HepG2 (cell line): Measurements from ENCODE around the gene FGFR2. TPM values are rescaled to one million over a fixed set of nuclear protein-coding genes. Genes with fewer than 3 reads are reported as not detected.

Experiments
- ATAC-seq: fragments of 200-7000 bp; cut with Tn5 transposase; 3 replicates; pipeline ENCODE4 v1.9.1; 2020; ENCODE audit warnings: mild to moderate bottlenecking, moderate library complexity
- BruUV-seq: library from RNA; stranded (reverse); fragments of 400-500 nt; replicated peaks from 2 replicates; lab custom pipeline; 2021; lab: Mats Ljungman, UMichigan
- CTCF ChIA-PET: fragments of 300-600 bp; formaldehyde crosslinking; extraction: SDS; loops from one replicate; lab custom pipeline; 2021; ENCODE audit warnings: low total read pairs, inconsistent platforms, low intra/inter-chr PET ratio; lab: Yijun Ruan, JAX
- POLR2A ChIA-PET: fragments of 350-600 bp; sonication (Branson Sonifier 250); formaldehyde crosslinking; loops from one replicate; lab custom pipeline; 2020; ENCODE audit warnings: antibody characterized with exemption, inconsistent platforms; lab: Yijun Ruan, JAX
- DNase-seq: peaks from one replicate; pipeline ENCODE4 v3.0.0-alpha.2; 2015; ENCODE audit warnings: low spot score
- FAIRE-seq: peaks from 3 replicates; lab custom pipeline; 2011; peaks lifted over from hg19 to GRCh38; lab: Jason Lieb, UNC
- H2AFZ ChIP-seq: one replicate; pipeline ENCODE4 v1.6.1; 2011; ENCODE audit warnings: low read length, inconsistent platforms
- H3K27ac ChIP-seq: fragments of 300-600 bp; 3 replicates; pipeline ENCODE4 v1.8.0; 2011; ENCODE audit warnings: mixed run types, mild to moderate bottlenecking, mixed read lengths, low read length, inconsistent platforms; ENCODE audit not compliant: insufficient read depth; ENCODE audit errors: extremely low read length
- H3K27me3 ChIP-seq, 2 experiments: fragments of 200-600 bp in 1 of 2; 2 replicates in 1 of 2; 3 replicates in 1 of 2; pipeline versions ENCODE4 v1.6.0 to v1.8.0; 2011; ENCODE audit warnings: low read length in 2 of 2, mild to moderate bottlenecking in 2 of 2, moderate library complexity in 2 of 2, inconsistent platforms in 1 of 2; ENCODE audit not compliant: insufficient read depth in 2 of 2, control insufficient read depth in 1 of 2
- H3K36me3 ChIP-seq, 2 experiments: fragments of 200-600 bp in 1 of 2; replicated peaks in 1 of 2; 2 replicates in 1 of 2; 3 replicates in 1 of 2; pipeline versions ENCODE4 v1.5.1 to v1.8.0; 2011; ENCODE audit warnings: low read length in 2 of 2, inconsistent platforms in 1 of 2; ENCODE audit not compliant: insufficient read depth in 2 of 2, control insufficient read depth in 1 of 2
- H3K4me1 ChIP-seq: 2 replicates; pipeline ENCODE4 v1.5.1; 2012; ENCODE audit warnings: low read length, inconsistent platforms; ENCODE audit not compliant: insufficient read depth
- H3K4me2 ChIP-seq: 2 replicates; pipeline ENCODE4 v1.6.0; 2011; ENCODE audit warnings: low read depth, low read length, inconsistent platforms
- H3K4me3 ChIP-seq, 3 experiments: fragments of 200-600 bp in 1 of 3; sonication (generic), shearing (Covaris generic) in 1 of 3; replicated peaks in 1 of 3; 2 replicates each; pipeline ENCODE4 v1.5.1; 2011 to 2016; ENCODE audit warnings: low read length in 3 of 3, inconsistent platforms in 2 of 3, low read depth in 2 of 3, mild to moderate bottlenecking in 2 of 3, control low read depth in 1 of 3, mixed read lengths in 1 of 3; ENCODE audit not compliant: insufficient read depth in 1 of 3
- H3K79me2 ChIP-seq: one replicate; pipeline ENCODE4 v1.6.1; 2011; ENCODE audit warnings: low read length, inconsistent platforms; ENCODE audit not compliant: insufficient read depth
- H3K9ac ChIP-seq: 2 replicates; pipeline ENCODE4 v1.6.0; 2011; ENCODE audit warnings: mild to moderate bottlenecking, low read depth, low read length, inconsistent platforms; ENCODE audit not compliant: insufficient read depth
- H3K9me3 ChIP-seq: 2 replicates; pipeline ENCODE4 v1.5.1; 2012; ENCODE audit warnings: mild to moderate bottlenecking, low read length
- H4K20me1 ChIP-seq: 2 replicates; pipeline ENCODE4 v1.6.0; 2011; ENCODE audit warnings: inconsistent platforms, mild to moderate bottlenecking, low read length, moderate library complexity; ENCODE audit not compliant: insufficient read depth
- ATF7 ChIP-seq, 2 experiments: fragments of 450-650 bp in 1 of 2; sonication (generic) in 1 of 2; formaldehyde crosslinking in 1 of 2; IDR thresholded peaks; 2 replicates each; pipeline versions ENCODE4 v1.4.0 to v1.6.1; 2016 to 2020; ENCODE audit warnings: antibody characterized with exemption in 1 of 2, mild to moderate bottlenecking in 1 of 2, missing genetic modification reagents in 1 of 2
- CREB1 ChIP-seq, 2 experiments: fragments of 450-650 bp in 1 of 2; IDR thresholded peaks; 2 replicates each; pipeline ENCODE4 v1.6.1; 2016 to 2017; ENCODE audit warnings: control low read depth in 1 of 2, mild to moderate bottlenecking in 1 of 2, missing compliant biosample characterization in 1 of 2, missing genetic modification characterization in 1 of 2
- HIVEP1 ChIP-seq: sonication (generic); formaldehyde crosslinking; IDR thresholded peaks from 2 replicates; pipeline ENCODE4 v1.4.0; 2020; ENCODE audit warnings: mild to moderate bottlenecking, missing genetic modification reagents
- SNAPC2 ChIP-seq: sonication (generic); formaldehyde crosslinking; IDR thresholded peaks from 2 replicates; pipeline ENCODE4 v1.8.1; 2022; ENCODE audit warnings: mild to moderate bottlenecking, missing genetic modification reagents
- TARDBP ChIP-seq: sonication (generic); formaldehyde crosslinking; IDR thresholded peaks from 2 replicates; pipeline ENCODE4 v1.8.0; 2022; ENCODE audit warnings: mild to moderate bottlenecking, missing genetic modification reagents
- WGBS: methylation state at CpG from one replicate; pipeline ENCODE4 v1.1.6; 2017; ENCODE audit warnings: low lambda C conversion rate; 5-methylcytosine and 5-hydroxymethylcytosine counted together
- in situ Hi-C: cut with HindIII; loops from 2 replicates; pipeline ENCODE4 v1.10.0; 2017; ENCODE audit warnings: low pct_unique_long_range_greater_than_20kb; ENCODE audit not compliant: extremely low pct_ligation_motif_present
- intact Hi-C: fragments of 100-400 bp; cut with micrococcal nuclease; formaldehyde crosslinking; loops from one replicate; pipeline ENCODE4 v1.10.0; 2022; ENCODE audit not compliant: unreplicated experiment
- polyA plus RNA-seq, 8 experiments: library from polyadenylated mRNA; depleted of rRNA in 3 of 8; stranded (reverse) in 7 of 8; unstranded in 1 of 8; fragments of >200 nt; fragmentation: Illumina TruSeq in 4 of 8; extraction: Trizol in 4 of 8; gene quantifications; 2 replicates each; pipeline versions ENCODE4 v1.2.1 to v1.2.3, GENCODE V29; 2011 to 2016; ENCODE audit warnings: low read depth in 4 of 8, missing spikeins in 1 of 8, mixed read lengths in 1 of 8; ENCODE audit not compliant: insufficient read depth in 1 of 8
- total RNA-seq, 5 experiments: library from RNA; depleted of rRNA; stranded (reverse); fragments of >200 nt; fragmentation: Illumina TruSeq; extraction: Trizol; gene quantifications; 2 replicates each; pipeline ENCODE4 v1.2.3, GENCODE V29; 2016; ENCODE audit warnings: low read depth in 1 of 5
- TF ChIP-seq, protein P1 (sequence below): sonication (generic); formaldehyde crosslinking; IDR thresholded peaks from 2 replicates; pipeline ENCODE4 v1.9.0; 2021; ENCODE audit warnings: missing genetic modification reagents, borderline replicate concordance
- TF ChIP-seq, protein P2 (sequence below), 2 experiments: IDR thresholded peaks; 2 replicates each; pipeline ENCODE4 v1.6.1; 2011 to 2012; ENCODE audit warnings: low read length in 2 of 2, borderline replicate concordance in 1 of 2, low read depth in 1 of 2, mild to moderate bottlenecking in 1 of 2, moderate library complexity in 1 of 2
- TF ChIP-seq, protein P3 (sequence below): sonication (generic); formaldehyde crosslinking; IDR thresholded peaks from 2 replicates; pipeline ENCODE4 v1.5.0; 2020; ENCODE audit warnings: missing genetic modification reagents, mild to moderate bottlenecking, borderline replicate concordance

FGFR2 gene
- total and polyA plus RNA-seq, 2 of the 13 experiments (the other 11 are each of a cell fraction or from before 2014, with no cell fraction given) = 1.6 to 2.6 TPM

DNA sequence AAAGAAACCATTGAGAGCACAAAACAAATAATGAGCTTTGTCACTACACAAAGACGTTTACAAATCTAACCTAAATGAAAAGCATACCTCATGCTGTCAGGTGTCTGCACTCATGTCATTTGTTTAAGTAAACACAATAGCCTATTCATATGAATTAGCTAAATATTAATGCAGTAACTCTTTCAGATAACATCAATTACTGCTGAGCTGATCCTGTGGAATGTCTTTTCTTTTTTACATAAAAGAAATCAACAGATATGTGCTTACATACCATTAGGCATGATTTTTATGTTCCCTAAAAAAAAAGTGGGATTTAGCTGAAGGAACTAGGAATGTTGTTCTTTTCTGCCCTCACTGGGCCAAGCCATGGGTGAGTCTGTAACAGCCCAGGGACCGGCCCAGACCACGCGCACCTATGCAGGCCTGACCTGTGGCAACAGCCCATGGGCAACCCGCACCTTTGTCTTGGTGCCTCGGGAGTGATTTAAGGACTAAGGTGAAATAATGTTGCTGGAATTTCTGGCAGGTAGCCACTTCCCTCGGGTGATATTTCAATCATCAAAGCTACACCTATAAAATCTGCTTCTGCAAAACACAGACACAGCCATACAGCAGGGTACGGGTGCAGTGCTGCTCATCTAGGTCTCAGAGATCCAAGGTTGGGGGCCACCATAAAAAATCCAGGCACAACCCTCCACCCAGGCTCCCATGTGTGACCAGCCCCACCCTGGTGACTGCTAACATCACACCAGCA is 44.6 kb downstream of the FGFR2 start:
- Histone ChIP-seq H3K4me1 (peaks cover 33% of the 10 kb centered on the region), H3K4me2 (peak overlapping the region; percentile 11), H3K36me3 (no peaks in the 10 kb centered on the region), H4K20me1 (no peaks in the 10 kb centered on the region), H3K4me3 (no peak overlapping the region), H3K27ac (no peak overlapping the region), H3K79me2 (no peaks in the 10 kb centered on the region), H3K9ac (no peak overlapping the region), H2AFZ (no peak overlapping the region), H3K9me3 (no peaks in the 10 kb centered on the region), H3K27me3 (no peaks in the 10 kb centered on the region; a peak in 1 of 5 replicates)
- 28% methylated on average over 8 of the region's 8 CpGs for WGBS
- ChIA-PET POLR2A (no interaction called here), CTCF (no interaction called here)
- intact Hi-C loops = no loop called here
- in situ Hi-C loops = no loop called here
- ATAC-seq (peak; percentile 75), DNase-seq (peak; percentile 28), FAIRE-seq (no peak)
- no TSS peak for BruUV-seq
- TF ChIP-seq SNAPC2 (no peak), CREB1 (IDR thresholded peaks at IDR 0.05) (no peak), CREB1 (CRISPR knock-in tag; IDR thresholded peaks at IDR 0.05) (no peak), TARDBP (CRISPR knock-in tag) (no peak)
- TF ChIP-seq, protein P1, sequence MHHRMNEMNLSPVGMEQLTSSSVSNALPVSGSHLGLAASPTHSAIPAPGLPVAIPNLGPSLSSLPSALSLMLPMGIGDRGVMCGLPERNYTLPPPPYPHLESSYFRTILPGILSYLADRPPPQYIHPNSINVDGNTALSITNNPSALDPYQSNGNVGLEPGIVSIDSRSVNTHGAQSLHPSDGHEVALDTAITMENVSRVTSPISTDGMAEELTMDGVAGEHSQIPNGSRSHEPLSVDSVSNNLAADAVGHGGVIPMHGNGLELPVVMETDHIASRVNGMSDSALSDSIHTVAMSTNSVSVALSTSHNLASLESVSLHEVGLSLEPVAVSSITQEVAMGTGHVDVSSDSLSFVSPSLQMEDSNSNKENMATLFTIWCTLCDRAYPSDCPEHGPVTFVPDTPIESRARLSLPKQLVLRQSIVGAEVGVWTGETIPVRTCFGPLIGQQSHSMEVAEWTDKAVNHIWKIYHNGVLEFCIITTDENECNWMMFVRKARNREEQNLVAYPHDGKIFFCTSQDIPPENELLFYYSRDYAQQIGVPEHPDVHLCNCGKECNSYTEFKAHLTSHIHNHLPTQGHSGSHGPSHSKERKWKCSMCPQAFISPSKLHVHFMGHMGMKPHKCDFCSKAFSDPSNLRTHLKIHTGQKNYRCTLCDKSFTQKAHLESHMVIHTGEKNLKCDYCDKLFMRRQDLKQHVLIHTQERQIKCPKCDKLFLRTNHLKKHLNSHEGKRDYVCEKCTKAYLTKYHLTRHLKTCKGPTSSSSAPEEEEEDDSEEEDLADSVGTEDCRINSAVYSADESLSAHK (CRISPR knock-in tag) = no peak

DNA sequence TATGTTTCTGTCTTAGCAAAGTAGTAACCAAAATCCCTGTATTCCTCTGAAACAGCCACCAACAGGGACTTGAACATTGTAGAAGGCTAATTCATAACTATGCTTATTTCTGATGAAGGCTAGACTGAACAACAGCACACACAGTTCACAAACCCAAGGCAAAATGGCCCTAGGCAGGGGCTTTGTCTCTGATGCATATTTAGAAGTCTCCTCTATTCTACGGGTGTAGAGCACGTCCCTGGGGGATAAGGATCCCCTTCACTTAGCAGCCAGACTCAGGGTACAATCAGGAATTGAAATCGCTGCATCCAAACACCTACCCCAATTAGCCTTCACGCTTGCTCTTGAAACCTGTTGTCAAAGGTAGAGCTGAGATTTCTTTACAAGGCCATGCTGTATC is 45.5 kb downstream of the FGFR2 start:
- H2AFZ ChIP-seq = no peak overlapping the region
- intact Hi-C loops (no loop called here), in situ Hi-C loops (no loop called here)
- ChIA-PET CTCF (no interaction called here), POLR2A (no interaction called here)
- no peak overlapping the region for H3K4me3 ChIP-seq
- WGBS = 95% methylated on average over 4 of the region's 4 CpGs
- no peak for ATAC-seq
- DNase-seq = no peak
- H3K79me2 ChIP-seq = no peaks in the 10 kb centered on the region
- no peak overlapping the region for H3K9ac ChIP-seq
- no peak overlapping the region for H3K27ac ChIP-seq
- BruUV-seq = no TSS peak
- peaks cover 33% of the 10 kb centered on the region for H3K4me1 ChIP-seq
- FAIRE-seq = no peak
- no peaks in the 10 kb centered on the region for H4K20me1 ChIP-seq
- H3K36me3 ChIP-seq = no peaks in the 10 kb centered on the region
- no peaks in the 10 kb centered on the region; a peak in 1 of 5 replicates for H3K27me3 ChIP-seq
- H3K4me2 ChIP-seq = no peak overlapping the region
- H3K9me3 ChIP-seq = no peaks in the 10 kb centered on the region
- TF ChIP-seq HIVEP1 (CRISPR knock-in tag) (no peak), ATF7 (IDR thresholded peaks at IDR 0.05) (no peak), ATF7 (CRISPR knock-in tag; IDR thresholded peaks at IDR 0.05) (no peak)
- TF ChIP-seq, protein P2, sequence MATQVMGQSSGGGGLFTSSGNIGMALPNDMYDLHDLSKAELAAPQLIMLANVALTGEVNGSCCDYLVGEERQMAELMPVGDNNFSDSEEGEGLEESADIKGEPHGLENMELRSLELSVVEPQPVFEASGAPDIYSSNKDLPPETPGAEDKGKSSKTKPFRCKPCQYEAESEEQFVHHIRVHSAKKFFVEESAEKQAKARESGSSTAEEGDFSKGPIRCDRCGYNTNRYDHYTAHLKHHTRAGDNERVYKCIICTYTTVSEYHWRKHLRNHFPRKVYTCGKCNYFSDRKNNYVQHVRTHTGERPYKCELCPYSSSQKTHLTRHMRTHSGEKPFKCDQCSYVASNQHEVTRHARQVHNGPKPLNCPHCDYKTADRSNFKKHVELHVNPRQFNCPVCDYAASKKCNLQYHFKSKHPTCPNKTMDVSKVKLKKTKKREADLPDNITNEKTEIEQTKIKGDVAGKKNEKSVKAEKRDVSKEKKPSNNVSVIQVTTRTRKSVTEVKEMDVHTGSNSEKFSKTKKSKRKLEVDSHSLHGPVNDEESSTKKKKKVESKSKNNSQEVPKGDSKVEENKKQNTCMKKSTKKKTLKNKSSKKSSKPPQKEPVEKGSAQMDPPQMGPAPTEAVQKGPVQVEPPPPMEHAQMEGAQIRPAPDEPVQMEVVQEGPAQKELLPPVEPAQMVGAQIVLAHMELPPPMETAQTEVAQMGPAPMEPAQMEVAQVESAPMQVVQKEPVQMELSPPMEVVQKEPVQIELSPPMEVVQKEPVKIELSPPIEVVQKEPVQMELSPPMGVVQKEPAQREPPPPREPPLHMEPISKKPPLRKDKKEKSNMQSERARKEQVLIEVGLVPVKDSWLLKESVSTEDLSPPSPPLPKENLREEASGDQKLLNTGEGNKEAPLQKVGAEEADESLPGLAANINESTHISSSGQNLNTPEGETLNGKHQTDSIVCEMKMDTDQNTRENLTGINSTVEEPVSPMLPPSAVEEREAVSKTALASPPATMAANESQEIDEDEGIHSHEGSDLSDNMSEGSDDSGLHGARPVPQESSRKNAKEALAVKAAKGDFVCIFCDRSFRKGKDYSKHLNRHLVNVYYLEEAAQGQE (IDR thresholded peaks at IDR 0.05; ENCODE audit: borderline replicate concordance in 1 of 2, low read depth in 1 of 2, low read length in 2 of 2) = no peak
- TF ChIP-seq, protein P3, sequence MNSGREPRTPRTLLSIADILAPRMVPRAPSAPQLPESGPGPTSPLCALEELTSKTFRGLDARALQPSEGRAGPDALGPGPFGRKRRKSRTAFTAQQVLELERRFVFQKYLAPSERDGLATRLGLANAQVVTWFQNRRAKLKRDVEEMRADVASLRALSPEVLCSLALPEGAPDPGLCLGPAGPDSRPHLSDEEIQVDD = no peak
